NCI-H128 (cell line): ENCODE results near the gene FUT7.

Experiments used
- DNase-seq: peaks from one replicate; lab custom pipeline; 2025; ENCODE audit not compliant: unreplicated experiment; lab: John Stamatoyannopoulos, UW

FUT7 gene

GRCh38 chr9:137031904-137032640 is at the start of gene FUT7:
Gene FUT7 (minus strand): TSS chr9:137032088. CDS start chr9:137031991, 97 bp downstream.
- DNase-seq = no peak

GRCh38 chr9:137080260-137081122 is 48.6 kb upstream of the FUT7 start:
- no peak for DNase-seq

- no peak for DNase-seq
Observed at GRCh38 chr9:137079401-137079787, 47.5 kb upstream of the FUT7 start.

- DNase-seq = no peak
Observed at GRCh38 chr9:137078701-137079400, 47.0 kb upstream of the FUT7 start.

- no peak for DNase-seq
Observed at GRCh38 chr9:137077758-137078693, 46.1 kb upstream of the FUT7 start.

- no peak for DNase-seq
Observed at GRCh38 chr9:137077010-137077747, 45.3 kb upstream of the FUT7 start, which contains the start of gene UAP1L1. Gene UAP1L1 (plus strand): TSS chr9:137077517. CDS start chr9:137077533, 16 bp downstream.

- DNase-seq = no peak
Observed at GRCh38 chr9:137076636-137077009, 44.7 kb upstream of the FUT7 start.

- no peak for DNase-seq
Observed at GRCh38 chr9:137075275-137075775, 43.4 kb upstream of the FUT7 start.

- no peak for DNase-seq
Observed at GRCh38 chr9:137074657-137075274, 42.9 kb upstream of the FUT7 start.

GRCh38 chr9:137073992-137074399 is 42.1 kb upstream of the FUT7 start:
- DNase-seq = no peak

GRCh38 chr9:137071282-137071681 is 39.4 kb upstream of the FUT7 start:
- no peak for DNase-seq

GRCh38 chr9:137070906-137071275 is 39.0 kb upstream of the FUT7 start:
- DNase-seq = peak; percentile 50

GRCh38 chr9:137070201-137070905 is 38.5 kb upstream of the FUT7 start, which contains the start of gene SAPCD2:
Gene SAPCD2 (minus strand): TSS chr9:137070557. CDS start chr9:137070460, 97 bp downstream.
- peak; percentile 86 for DNase-seq

GRCh38 chr9:137069508-137070091 is 37.7 kb upstream of the FUT7 start:
- no peak for DNase-seq

GRCh38 chr9:137068539-137069507 is 36.9 kb upstream of the FUT7 start:
- DNase-seq = no peak

- peak; percentile 66 for DNase-seq
Observed at GRCh38 chr9:137067860-137068538, 36.1 kb upstream of the FUT7 start.
